HG03439 (cell line): ENCODE measurements around the gene PTRHD1.
A peak's percentile ranks its signal among the peaks of the same experiment; 100 is the strongest.

ENCODE experiments used
- ATAC-seq: cut with Tn5 transposase; IDR thresholded peaks from one replicate; pipeline ENCODE4 v1.9.1; 2021; ENCODE audit warnings: mild to moderate bottlenecking, moderate library complexity; ENCODE audit not compliant: unreplicated experiment

PTRHD1 gene

DNA sequence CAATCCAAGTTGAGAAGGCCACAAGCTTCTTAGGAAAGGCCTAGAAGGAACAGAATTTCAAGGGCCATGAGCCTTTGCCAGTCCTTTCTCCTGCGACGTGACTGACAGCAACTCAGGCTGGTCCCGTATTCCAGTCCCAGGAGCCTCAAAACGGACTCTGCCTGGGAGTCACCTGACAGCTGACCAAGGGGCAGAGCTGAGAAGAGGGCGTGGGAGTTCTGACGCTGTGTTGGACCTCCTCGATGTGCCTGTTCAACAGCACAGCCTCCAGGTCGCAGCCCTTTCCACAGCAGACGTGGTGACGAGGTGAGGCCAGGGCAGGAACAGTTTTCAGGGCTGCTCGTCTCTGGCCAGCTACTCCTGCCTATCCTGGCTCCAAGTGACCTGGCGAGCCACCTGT lies 37.6 kb upstream of the PTRHD1 start:
- ATAC-seq = no peak

DNA sequence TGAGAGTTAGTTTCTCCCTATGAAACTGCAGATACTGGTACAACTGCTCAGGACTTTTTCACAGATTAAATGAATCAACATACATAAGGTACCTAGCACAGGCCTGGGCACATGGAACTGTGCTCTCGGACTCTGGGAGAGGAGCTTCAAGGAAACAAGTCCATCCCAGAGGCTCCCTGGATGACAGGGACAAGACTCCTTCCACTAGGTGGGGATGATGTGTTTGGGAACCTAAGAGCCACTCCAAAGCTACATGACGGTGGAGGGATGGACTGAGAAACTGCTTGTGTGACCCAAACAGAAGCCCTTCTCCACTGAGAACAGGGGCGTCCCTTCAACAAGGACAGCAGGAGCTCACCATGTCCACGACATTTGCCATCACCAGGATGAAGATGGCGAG lies 37.2 kb upstream of the PTRHD1 start:
- ATAC-seq = no peak

DNA sequence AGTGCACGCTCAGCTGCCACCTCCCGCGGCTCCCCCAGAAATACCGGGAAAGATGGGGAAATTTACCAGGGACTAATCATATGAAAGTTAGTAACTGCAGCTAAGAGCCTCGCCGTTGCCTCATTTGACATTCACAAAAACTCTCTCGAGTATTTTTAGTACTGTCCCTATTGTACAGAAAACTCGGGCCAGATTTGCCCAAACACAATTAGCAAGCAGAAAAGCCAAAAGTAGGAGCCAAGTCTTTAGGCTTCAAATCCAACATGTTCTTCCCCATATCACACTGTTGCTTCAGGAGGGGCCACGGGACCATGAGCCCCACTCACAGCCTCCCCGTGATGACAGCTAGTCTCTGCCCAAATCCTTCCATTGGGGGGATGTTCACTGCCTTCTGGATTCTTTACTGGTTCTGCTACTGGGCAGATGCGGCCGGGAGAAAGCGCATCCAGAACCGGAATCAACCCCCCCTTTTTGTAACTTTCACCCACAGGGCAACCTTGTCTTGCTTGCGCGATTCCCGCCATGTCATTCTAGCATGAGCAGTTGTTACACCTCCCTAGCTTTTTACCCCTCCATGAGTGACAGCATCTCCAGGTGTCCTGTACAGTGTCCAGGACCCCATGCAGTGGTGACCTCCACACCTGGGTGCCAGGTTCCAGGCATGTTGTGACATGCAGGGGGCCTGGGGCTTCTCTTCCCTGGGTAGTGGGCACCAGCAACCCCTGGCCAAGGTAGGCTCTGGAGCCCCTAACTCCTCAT lies 35.2 kb upstream of the PTRHD1 start:
- ATAC-seq = no peak

DNA sequence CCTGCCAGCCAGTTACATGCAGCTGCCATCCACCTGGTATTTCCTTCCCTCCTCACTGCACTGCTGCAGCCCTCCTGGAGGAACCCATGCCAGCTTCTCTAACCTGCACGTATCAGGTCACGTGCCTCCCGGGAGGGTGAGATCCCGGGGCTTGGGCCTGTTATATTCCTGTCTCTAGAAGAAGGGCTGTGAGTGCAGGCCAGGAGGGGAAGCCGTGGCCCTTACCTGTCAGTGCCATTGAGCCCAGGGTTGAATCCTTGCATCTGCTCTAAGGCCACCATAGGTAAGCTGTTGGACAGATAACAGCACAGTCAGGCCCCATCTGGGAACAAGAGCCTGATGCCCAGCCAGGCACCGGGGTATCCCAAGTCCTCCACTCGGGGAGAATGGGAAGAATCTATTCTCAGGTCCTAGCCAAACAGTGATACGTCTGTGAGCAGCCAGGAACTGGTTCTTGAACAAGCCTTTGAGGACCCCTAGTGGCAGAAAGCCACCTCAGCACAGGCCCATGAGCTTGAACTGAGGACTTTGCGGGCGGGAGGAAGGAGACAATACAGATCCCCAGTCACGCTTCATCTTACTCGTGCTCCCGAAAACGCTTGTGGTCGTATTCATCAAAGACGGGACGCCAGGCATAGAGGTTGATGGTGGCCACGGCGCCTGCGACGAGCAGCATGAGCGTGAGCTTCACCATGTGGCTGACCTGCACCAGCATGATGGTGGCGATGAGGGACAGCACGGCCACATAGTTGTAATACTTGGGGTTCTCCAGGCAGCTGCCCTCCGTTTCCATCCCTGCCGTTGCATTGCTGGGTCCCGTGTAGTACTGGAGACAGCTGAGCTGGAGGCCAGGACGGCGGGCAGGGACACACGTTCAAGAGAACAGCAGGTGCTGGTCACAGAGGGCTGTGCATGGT lies 34.4 kb upstream of the PTRHD1 start:
- peak; percentile 66 for ATAC-seq

DNA sequence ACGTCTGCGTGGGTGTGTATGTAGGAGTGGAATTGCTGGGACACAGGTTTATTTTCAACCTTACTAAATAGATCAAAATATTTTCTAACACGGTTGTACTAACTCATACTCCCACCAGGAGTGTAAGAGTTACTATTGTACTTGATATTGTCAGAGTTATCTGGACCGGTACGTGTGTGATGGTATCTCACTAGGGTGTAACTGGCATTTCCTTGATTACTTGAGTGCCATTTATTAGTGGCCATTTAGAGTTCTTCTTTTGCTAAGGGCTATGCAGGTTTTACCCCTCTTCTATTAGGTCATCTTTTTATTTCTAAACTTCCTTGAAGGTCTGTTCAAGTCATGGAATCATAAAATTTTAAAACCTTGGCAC lies 33.6 kb upstream of the PTRHD1 start:
- no peak for ATAC-seq

DNA sequence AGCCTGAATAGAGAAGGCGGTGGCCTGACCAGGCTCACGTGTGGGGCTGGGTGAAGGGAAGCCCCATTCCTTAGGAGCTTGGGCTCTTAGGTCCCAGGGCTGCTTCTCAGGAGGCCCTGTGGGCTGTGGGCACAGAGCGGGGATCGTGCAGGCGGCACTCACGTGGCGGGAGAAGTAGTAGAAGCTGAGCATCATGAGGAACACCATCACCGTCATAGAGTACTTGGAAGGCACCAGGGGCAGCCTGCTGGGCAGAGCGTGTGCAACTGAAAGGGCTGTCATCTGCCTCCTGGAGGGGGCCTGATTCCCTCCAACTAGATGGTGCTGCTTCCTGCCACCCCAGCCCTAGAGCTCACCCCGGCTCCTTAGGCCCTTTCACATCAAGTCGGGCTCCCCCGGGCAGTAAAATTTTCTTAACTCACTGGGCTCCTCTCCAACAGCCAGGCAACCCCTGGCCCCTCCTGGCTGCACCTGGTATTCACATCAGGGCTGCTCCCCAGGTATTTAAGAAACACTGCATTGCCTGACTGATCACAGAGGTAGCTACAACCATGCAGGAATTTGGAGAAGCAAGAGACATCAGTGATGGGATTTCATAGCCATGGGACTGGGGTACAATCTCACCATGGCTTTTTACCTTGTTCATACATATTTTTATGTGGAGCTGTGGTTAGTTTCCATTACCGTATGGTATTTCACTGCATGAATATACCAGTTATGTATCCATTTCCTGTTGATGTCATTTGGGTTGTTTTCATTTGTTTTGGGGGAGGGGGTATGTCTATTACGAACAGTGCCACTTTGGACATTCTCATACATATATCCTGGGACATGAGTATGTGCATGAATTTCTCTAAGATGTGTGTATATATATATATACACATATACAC lies 32.9 kb upstream of the PTRHD1 start:
- no peak for ATAC-seq

DNA sequence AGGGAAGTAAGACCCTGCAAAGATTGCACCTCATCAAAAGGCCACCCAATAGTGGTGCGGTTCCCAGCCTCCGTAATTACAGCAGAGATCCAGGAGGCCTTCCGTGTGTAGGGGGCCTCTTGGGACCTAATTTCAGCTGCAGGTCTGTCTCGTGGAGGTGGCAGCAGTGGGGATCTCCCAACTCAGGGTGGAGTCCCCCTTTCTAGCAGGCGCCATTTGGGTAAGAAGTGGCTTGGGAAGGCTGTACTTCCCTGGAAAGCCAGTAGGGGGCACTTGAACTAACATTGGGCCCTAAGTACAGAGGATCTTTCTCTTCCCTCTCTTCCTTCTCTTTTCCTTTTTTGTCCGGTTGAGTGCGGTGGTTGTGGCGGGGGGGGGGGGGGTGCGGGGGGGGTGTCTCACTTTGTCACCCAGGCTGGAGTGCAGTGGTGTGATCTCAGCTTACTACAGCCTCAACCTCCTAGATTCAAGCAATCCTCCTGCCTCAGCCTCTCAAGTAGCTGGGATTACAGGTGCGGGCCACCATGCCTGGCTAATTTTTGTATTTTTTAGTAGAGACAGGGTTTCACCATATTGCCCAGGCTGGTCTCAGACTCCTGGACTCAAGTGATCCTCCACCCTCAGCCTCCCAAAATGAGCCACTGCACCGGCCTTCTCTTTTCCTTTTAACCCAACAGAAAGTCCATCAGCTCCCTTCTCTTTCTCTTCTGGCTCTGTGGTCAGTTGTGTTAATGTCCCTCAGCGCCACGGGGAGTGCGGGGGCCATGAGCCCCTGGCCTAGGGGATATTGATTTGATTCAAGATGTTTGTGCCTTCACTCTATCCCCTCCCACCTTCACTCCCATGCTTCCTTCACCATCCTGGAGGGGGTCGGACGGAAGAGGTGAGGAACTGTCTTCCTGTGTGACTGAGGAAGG lies 32.0 kb upstream of the PTRHD1 start:
- no peak for ATAC-seq

DNA sequence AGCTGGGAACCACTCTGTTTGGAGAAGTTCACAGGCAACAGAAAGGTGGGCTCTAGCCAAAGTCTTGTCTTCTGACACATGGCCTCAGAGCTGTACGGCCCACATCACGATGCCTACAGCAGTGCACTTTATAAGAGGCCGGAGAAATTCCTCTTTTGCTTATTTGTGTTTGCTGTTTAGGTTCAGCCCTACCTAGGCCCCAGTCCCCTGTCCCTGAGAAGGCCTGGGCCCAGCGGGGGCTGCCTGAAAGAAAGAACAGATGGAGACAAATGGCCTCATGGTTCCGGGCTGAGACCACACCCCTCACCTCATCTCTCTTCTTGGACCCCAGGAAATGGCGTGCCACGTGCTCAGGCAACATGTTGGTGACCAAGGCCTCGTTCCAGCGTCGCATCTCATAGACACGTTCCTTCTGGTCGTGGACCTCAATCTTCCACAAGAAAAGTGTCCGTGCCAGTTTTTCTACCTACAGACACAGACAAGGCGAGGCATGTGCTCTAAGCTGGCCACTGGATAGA lies 30.9 kb upstream of the PTRHD1 start:
- ATAC-seq = no peak

DNA sequence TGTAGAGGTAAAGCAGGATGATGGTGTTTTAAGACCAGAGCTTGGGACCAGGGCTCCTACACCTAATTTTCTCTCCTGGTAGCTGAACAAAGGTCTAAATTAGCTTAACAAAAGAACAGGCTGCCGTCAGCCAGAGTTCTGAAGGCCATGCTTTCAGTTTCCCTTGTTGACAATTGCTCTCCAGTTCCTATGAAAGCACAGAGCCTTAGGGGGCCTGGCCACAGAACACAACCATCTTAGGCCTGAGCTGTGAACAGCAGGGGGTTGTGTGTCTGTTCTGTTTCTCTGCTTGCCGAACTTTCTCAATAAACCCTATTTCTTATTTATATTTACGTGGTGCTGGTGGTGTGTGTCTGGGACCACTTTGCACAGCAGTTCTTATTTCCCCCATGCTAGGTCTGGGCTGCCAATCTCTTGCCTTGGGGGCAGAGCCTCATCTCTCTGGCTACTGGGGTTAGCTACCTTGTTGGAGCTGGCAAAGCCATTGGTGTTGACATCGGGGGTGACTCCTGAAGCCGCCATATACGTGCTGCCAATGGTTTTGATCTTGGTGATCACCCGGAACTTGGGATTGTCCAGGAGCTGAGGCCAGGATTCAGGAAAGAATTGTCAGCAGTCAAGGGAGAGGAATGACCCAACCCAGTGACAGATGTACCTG lies 29.0 kb upstream of the PTRHD1 start:
- no peak for ATAC-seq

DNA sequence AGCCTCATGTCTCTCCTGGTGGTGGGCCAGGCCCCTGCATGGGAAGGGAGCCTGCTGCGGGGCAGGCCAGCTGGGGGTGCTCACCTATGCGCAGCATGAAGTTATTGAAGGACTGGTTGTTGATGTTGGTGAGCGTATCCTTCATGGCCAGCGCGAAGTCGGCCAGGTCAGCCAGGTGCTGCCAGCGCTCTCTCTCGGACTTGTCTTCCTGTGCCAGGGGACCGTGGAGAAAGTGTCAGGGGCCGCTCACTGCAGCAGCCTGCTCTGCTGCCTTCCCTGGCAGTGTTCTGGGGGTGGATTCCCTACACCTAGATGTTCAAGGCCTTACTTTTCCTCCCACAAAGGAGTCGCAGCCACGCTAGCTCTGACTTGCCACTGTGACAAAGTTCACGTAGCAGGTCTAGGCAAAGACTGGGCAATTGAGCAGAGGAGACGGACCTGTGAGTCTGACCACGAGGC lies 28.3 kb upstream of the PTRHD1 start:
- ATAC-seq = no peak

DNA sequence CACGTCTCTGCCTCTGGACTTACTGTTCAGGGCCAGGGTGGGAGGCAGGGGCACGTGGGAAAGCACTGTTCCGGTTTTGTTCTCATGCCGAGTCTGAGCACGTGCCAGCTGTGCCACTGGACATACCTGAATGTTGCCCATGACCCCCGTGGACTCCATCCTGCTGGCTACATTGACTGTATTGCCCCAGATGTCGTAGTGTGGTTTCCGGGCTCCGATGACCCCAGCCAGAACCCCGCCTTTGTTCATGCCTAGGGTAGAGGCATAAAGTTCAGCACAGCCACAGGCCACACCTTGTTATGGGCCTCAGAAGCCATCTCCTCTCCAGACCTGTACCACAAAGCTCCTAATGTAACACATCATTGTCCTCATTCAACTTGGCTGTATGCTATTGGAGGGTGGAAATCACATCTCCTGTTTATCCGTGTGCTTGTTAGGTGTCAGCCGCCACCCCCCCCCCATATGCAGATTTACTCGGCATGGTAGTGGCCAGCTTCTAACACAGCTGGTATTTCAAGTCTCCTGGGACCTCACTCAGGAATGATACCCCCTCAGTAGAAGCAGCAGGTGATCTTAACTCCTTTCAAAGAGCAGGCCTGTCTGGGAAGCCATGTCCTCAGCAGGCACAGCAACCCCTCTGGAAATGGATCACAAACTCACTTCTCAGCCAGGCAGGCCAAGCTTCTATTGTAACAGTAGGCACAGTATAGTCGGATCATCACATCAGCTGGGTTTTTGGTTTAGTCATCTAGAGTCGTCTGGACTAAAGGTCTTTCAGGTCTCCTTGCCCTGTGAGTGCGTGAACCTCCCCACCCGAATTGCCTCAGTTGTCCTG lies 27.6 kb upstream of the PTRHD1 start:
- no peak for ATAC-seq

DNA sequence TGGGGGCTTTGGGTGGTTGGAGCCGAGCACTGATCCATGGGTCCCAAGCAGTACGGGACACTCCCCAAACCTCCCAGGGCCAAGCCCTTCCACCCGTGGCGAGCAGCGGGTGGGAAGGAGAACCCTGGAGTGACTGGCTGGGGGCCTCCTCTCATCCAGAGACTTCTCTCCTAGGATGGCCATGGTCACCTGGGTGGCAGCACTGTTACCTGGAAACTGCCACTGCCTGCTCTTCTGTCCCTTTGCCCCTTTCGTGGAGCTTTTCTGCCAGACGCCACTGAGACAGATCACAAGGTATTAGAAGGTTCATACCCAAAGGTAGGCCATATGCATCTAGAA lies 27.0 kb upstream of the PTRHD1 start:
- no peak for ATAC-seq

DNA sequence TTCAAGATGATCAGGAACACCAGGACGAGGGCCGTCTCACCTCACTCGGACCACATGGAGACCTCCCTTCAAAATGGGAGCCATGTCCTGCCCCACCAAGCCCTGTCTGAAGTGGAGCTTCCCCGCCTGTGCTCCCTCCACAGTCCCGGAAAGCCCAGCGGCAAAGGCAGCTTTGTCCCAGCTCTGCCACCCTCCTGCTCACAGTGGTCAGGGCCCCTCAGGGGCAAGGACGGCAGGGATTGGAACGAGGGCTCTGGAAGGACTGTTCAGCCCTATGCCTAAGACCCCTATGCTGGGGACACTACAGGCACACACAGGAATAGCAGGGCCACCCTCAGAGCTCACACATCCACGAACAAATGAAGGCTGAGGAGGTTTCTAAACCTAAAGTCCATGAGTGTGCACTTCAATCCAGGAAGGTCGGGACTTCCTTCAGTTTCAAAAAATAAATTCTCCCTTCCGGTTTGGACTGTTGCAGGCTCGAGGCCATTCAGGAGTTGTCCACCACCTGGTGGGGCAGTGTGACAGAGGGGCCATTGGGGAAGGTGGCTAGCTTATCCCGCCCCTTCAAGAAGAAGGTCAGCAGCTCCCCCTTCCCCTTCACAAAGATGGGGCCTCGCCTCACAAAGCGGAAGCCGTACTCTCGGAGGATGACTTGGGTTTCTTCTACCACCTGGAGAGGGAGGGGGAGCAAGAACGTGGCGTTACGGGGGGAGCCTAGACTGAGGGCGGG lies 26.4 kb upstream of the PTRHD1 start:
- no peak for ATAC-seq

DNA sequence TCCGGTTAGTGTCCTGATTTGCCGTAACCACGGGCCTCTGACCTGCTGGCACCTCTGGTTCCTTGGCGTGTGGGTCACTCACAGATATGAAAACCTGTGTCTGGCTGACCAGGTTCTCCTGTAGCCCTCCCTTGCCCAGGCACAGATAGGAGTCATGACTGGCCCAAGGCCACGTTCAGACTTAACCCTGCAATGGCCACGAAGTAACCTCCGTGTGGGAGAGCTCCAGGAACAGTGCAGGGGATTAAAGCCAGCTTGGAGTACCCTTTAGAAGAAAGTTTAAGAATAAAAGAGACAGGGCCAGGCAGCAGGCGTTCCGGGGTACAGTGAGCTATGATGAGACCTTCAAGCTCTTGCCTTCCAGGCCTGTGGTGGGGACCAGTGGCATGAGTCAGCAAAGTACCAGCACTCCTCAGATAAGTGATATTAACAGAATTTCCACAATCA lies 25.6 kb upstream of the PTRHD1 start:
- no peak for ATAC-seq

DNA sequence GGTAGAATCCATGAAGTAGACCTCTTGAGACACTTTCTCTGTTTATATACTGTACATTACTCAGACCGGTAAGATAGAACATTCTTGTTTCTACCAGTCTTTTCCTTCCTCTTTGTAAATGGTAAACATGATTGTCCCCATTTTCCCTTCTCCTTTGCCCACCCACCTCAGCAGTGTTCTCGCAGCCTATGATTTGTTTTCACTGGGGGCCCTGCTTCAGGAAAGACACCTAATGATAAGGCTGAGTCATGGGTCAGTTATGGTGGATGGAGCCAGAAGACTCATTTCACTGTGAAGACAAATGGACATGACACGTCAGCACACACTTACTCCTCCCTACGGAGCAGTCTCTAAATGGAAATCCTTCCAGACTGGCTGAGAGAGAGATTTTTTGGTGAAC lies 23.7 kb upstream of the PTRHD1 start:
- ATAC-seq = no peak

DNA sequence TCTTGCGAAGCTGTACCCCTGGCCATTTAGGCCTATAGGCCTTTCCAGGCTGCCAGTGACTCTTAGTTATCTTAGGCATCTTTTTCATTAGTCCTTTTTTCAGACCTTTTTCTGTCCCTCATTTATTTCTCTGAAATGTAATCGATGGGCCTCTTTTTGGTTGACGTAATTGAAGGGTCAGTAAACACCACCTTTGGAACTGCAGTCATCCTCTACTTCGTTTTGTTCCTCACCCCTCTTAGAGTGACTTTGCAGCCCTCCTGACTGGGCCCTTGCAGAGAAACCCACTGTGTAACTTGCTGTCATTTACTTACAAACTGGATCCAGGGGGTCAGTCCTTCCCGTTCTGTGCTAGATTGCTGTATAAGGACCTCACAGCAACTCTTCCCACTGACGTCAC lies 23.2 kb upstream of the PTRHD1 start:
- ATAC-seq = no peak

DNA sequence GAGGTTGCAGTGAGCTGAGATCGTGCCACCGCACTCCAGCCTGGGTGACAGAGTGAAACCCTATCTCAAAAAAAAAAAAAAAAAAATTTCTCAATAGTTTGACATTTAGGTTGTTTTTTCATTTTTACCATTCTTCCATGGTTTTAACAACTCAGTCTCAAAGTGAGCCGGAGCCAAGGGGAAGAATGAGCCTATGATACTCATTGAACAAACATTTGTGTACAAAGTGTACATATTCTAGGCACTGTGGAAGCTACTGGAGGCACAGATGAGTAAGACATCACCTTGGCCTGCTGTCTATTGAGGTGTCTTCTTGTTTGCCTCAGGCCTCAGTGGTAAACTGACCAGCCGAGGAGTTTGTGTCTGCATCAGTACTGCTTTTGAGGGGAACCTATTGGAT lies 22.0 kb upstream of the PTRHD1 start:
- no peak for ATAC-seq

DNA sequence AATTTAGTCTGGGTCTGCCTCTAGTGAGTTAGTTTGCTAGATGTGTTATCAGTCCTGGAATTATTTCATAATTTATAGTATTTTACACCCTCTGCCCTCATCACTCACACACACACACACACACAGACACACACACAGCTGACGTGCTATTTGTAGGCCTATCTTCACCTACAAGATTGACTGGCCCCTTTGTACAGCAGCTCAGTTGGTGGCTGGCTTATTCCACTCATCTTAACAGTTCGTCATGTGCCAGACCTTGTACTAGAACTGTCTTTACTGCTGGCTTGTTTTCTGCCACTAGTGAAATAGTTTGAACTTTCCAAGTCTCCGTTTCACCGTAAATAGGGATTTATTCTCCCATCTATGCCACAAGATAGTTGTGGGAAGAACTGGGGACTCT lies 21.3 kb upstream of the PTRHD1 start:
- ATAC-seq = no peak
